K562 (cell line): ENCODE measurements around the gene AXIN2. TPM values are rescaled to one million over a fixed set of nuclear protein-coding genes. Genes with fewer than 3 reads are reported as not detected.

ENCODE experiments used
- ATAC-seq: fragments of 200-7000 bp; cut with Tn5 transposase; 3 replicates; pipeline ENCODE4 v1.9.1; 2020; ENCODE audit warnings: moderate library complexity
- BruUV-seq: library from RNA; stranded (reverse); fragments of 400-500 nt; replicated peaks from 2 replicates; lab custom pipeline; 2021; lab: Mats Ljungman, UMichigan
- CTCF ChIA-PET: fragments of 300-600 bp; formaldehyde crosslinking; extraction: SDS; loops from one replicate; lab custom pipeline; 2021; ENCODE audit warnings: low intra/inter-chr PET ratio; lab: Yijun Ruan, JAX
- POLR2A ChIA-PET: fragments of 300-600, 350-650 bp; sonication (Branson Sonifier 250); formaldehyde crosslinking; extraction: SDS; loops from one replicate; lab custom pipeline; 2021; ENCODE audit warnings: antibody characterized with exemption, inconsistent platforms; lab: Yijun Ruan, JAX
- DNase-seq, 4 experiments: peaks; one replicate each; pipeline versions ENCODE4 v3.0.0 to v3.0.0-alpha.2; 2011 to 2018; ENCODE audit warnings: low spot score in 3 of 4, mixed read lengths in 3 of 4; ENCODE audit errors: extremely low read depth in 1 of 4
- FAIRE-seq: peaks from 2 replicates; lab custom pipeline; 2011; peaks lifted over from hg19 to GRCh38; lab: Jason Lieb, UNC
- H2AFZ ChIP-seq: 2 replicates; pipeline ENCODE4 v1.6.0; 2011; ENCODE audit warnings: low read depth, low read length, control low read depth, inconsistent platforms
- H3K27ac ChIP-seq: fragments of 200-600 bp; 3 replicates; pipeline ENCODE4 v1.8.0; 2011; ENCODE audit warnings: low read depth, mild to moderate bottlenecking, control low read depth, inconsistent platforms, low read length, moderate library complexity, mixed read lengths; ENCODE audit errors: extremely low read depth
- H3K27me3 ChIP-seq, 2 experiments: fragments of 300-600 bp in 1 of 2; 2 replicates in 1 of 2; 3 replicates in 1 of 2; pipeline versions ENCODE4 v1.6.0 to v1.8.0; 2011; ENCODE audit warnings: inconsistent platforms in 2 of 2, low read length in 2 of 2, mild to moderate bottlenecking in 1 of 2, mixed read lengths in 1 of 2, moderate library complexity in 1 of 2; ENCODE audit not compliant: control insufficient read depth in 2 of 2, insufficient read depth in 2 of 2
- H3K36me3 ChIP-seq: fragments of 300-600 bp; 3 replicates; pipeline ENCODE4 v1.8.0; 2011; ENCODE audit warnings: mild to moderate bottlenecking, low read length, inconsistent platforms; ENCODE audit not compliant: control insufficient read depth, insufficient read depth
- H3K4me1 ChIP-seq, 2 experiments: fragments of 200-600 bp in 1 of 2; replicated peaks in 1 of 2; 2 replicates in 1 of 2; 3 replicates in 1 of 2; pipeline versions ENCODE4 v1.5.1 to v1.8.0; 2011; ENCODE audit warnings: inconsistent platforms in 2 of 2, low read length in 2 of 2, mild to moderate bottlenecking in 1 of 2, mixed read lengths in 1 of 2, moderate library complexity in 1 of 2; ENCODE audit not compliant: control insufficient read depth in 2 of 2, insufficient read depth in 2 of 2
- H3K4me2 ChIP-seq: 2 replicates; pipeline ENCODE4 v1.6.1; 2011; ENCODE audit warnings: low read length, control low read depth, inconsistent platforms, mixed read lengths; ENCODE audit not compliant: insufficient read depth
- H3K4me3 ChIP-seq: fragments of 200-600 bp; sonication (generic), shearing (Covaris generic); 2 replicates; pipeline ENCODE4 v1.5.1; 2016; ENCODE audit warnings: control low read depth, inconsistent platforms
- H3K79me2 ChIP-seq: fragments of 200-600 bp; 3 replicates; pipeline ENCODE4 v1.8.0; 2011; ENCODE audit warnings: low read length, inconsistent platforms; ENCODE audit not compliant: control insufficient read depth, insufficient read depth
- H3K9ac ChIP-seq, 2 experiments: 2 replicates each; pipeline versions ENCODE4 v1.6.0 to v1.6.1; 2011; ENCODE audit warnings: low read depth in 2 of 2, low read length in 2 of 2, control low read depth in 1 of 2, inconsistent platforms in 1 of 2, mild to moderate bottlenecking in 1 of 2, mixed read lengths in 1 of 2; ENCODE audit not compliant: insufficient read depth in 1 of 2
- H3K9me1 ChIP-seq: one replicate; pipeline ENCODE4 v1.6.0; 2011; ENCODE audit warnings: inconsistent platforms, mild to moderate bottlenecking, low read length, moderate library complexity; ENCODE audit not compliant: control insufficient read depth, insufficient read depth
- H3K9me3 ChIP-seq: replicated peaks from 2 replicates; pipeline ENCODE4 v1.5.1; 2011; ENCODE audit warnings: low read depth, low read length, inconsistent platforms; ENCODE audit not compliant: control insufficient read depth, insufficient read depth
- H4K20me1 ChIP-seq: replicated peaks from 2 replicates; pipeline ENCODE4 v1.6.1; 2011; ENCODE audit warnings: low read length, inconsistent platforms, mixed read lengths; ENCODE audit not compliant: control insufficient read depth, insufficient read depth
- BRF1 ChIP-seq: IDR thresholded peaks from 3 replicates; pipeline ENCODE4 v1.6.1; 2011; ENCODE audit warnings: borderline replicate concordance, mild to moderate bottlenecking; ENCODE audit not compliant: insufficient read length; ENCODE audit errors: extremely low read depth
- GMEB1 ChIP-seq: fragments of 250-450 bp; sonication (Bioruptor Pico); IDR thresholded peaks from 2 replicates; pipeline ENCODE4 v1.4.0; 2020; ENCODE audit warnings: mild to moderate bottlenecking
- HIVEP1 ChIP-seq: fragments of 250-450 bp; sonication (Bioruptor Pico); IDR thresholded peaks from 2 replicates; pipeline ENCODE4 v1.4.0; 2020; ENCODE audit warnings: mild to moderate bottlenecking
- ID3 ChIP-seq, 2 experiments: fragments of 250-450 bp in 1 of 2; fragments of 450-650 bp in 1 of 2; sonication (Bioruptor Pico) in 1 of 2; IDR thresholded peaks; 2 replicates each; pipeline versions ENCODE4 v1.6.1 to v1.8.0; 2016 to 2021; ENCODE audit warnings: mild to moderate bottlenecking in 2 of 2, moderate library complexity in 2 of 2, missing compliant biosample characterization in 1 of 2, missing genetic modification characterization in 1 of 2
- PHTF2 ChIP-seq: fragments of 250-450 bp; sonication (Bioruptor Pico); IDR thresholded peaks from 2 replicates; pipeline ENCODE4 v1.5.0; 2021; ENCODE audit warnings: mild to moderate bottlenecking
- RBM15 ChIP-seq: fragments of 200-400 bp; formaldehyde crosslinking; IDR thresholded peaks from 2 replicates; pipeline ENCODE4 v1.6.1; 2018; ENCODE audit warnings: mild to moderate bottlenecking, low read length, moderate library complexity; ENCODE audit not compliant: insufficient read depth
- RERE ChIP-seq: sonication (generic); formaldehyde crosslinking; IDR thresholded peaks from 2 replicates; pipeline ENCODE4 v1.8.0; 2023; ENCODE audit warnings: missing genetic modification reagents, mild to moderate bottlenecking, borderline replicate concordance
- RNF219 ChIP-seq: fragments of 250-450 bp; sonication (Bioruptor Pico); IDR thresholded peaks from 2 replicates; pipeline ENCODE4 v1.5.0; 2022; ENCODE audit warnings: mild to moderate bottlenecking
- SMAD3 ChIP-seq: fragments of 450-650 bp; formaldehyde crosslinking; conservative IDR thresholded peaks from 2 replicates; pipeline ENCODE4 v1.4.0; 2020; ENCODE audit warnings: mild to moderate bottlenecking
- SP1 ChIP-seq: sonication (generic); formaldehyde crosslinking; IDR thresholded peaks from 2 replicates; pipeline ENCODE4 v1.8.1; 2022; ENCODE audit warnings: mild to moderate bottlenecking, missing genetic modification reagents
- WGBS: fragments of 100-300 bp; shearing (Covaris generic); methylation state at CpG from one replicate; pipeline ENCODE4 v1.1.6; 2016; ENCODE audit warnings: low coverage, mixed read lengths; ENCODE audit not compliant: insufficient coverage; ENCODE audit errors: missing lambda C conversion rate; 5-methylcytosine and 5-hydroxymethylcytosine counted together
- in situ Hi-C: fragments of 300-500 bp; cut with MboI; formaldehyde crosslinking; loops from 4 replicates; pipeline ENCODE4 v1.15.0; 2018; ENCODE audit warnings: inconsistent platforms, mixed read lengths
- intact Hi-C: fragments of 100-400 bp; cut with micrococcal nuclease; formaldehyde crosslinking; loops from 2 replicates; pipeline ENCODE4 v1.14.2; 2022
- polyA plus RNA-seq, 8 experiments: library from polyadenylated mRNA; depleted of rRNA in 4 of 8; stranded (reverse) in 5 of 8; unstranded in 3 of 8; fragments of >200 nt; fragmentation: Nextera tagmentation in 2 of 8; fragmentation: Illumina TruSeq in 1 of 8; extraction: Ambion mirVana in 2 of 8; extraction: Trizol in 1 of 8; gene quantifications; 2 replicates each; pipeline versions ENCODE4 v1.2.1 to v1.2.3, GENCODE V29; 2011 to 2014; ENCODE audit warnings: inconsistent platforms in 1 of 8, missing spikeins in 1 of 8
- total RNA-seq, 7 experiments: library from RNA; depleted of rRNA in 6 of 7; stranded (reverse); fragments of >200 nt in 6 of 7; fragmentation: Illumina TruSeq in 2 of 7; extraction: Trizol in 2 of 7; gene quantifications; 2 replicates each; pipeline versions ENCODE4 v1.2.1 to v1.2.3, GENCODE V29; 2011 to 2021; ENCODE audit warnings: low replicate concordance in 1 of 7

The AXIN2 gene
- total and polyA plus RNA-seq, 9 of the 15 experiments (the other 6 are each of a cell fraction or from before 2014, with no cell fraction given) = 0.21 to 3.3 (median 1.2) TPM

GRCh38 chr17:65485388-65486299 lies 75.8 kb downstream of the AXIN2 start:
- no peak for ATAC-seq
- Histone ChIP-seq H4K20me1 (no peaks in the 10 kb centered on the region), H3K36me3 (no peaks in the 10 kb centered on the region), H3K9me3 (no peaks in the 10 kb centered on the region), H3K4me3 (no peak overlapping the region), H3K9ac (no peak overlapping the region), H3K79me2 (no peaks in the 10 kb centered on the region), H3K9me1 (no peaks in the 10 kb centered on the region), H2AFZ (no peak overlapping the region), H3K27ac (no peak overlapping the region), H3K4me2 (no peak overlapping the region), H3K27me3 (peaks cover 6 to 25% of the 10 kb centered on the region in 2 experiments; a peak in 3 of 5 replicates), H3K4me1 (no peaks in the 10 kb centered on the region)
- CTCF ChIA-PET = no interaction called here
- FAIRE-seq = no peak
- intact Hi-C loops (no loop called here), in situ Hi-C loops (no loop called here)
- POLR2A ChIA-PET = no interaction called here
- under 1% methylated on average over 9 of the region's 9 CpGs for WGBS
- DNase-seq = no peak
- no TSS peak for BruUV-seq
- no peak for TF ChIP-seq SP1
- TF ChIP-seq HIVEP1 (CRISPR knock-in tag) = no peak
- no peak for TF ChIP-seq PHTF2 (CRISPR knock-in tag)
- TF ChIP-seq GMEB1 (CRISPR knock-in tag) = no peak
- TF ChIP-seq ID3 (CRISPR knock-in tag; IDR thresholded peaks at IDR 0.05) = no peak
- no peak for TF ChIP-seq ID3 (tag; IDR thresholded peaks at IDR 0.05)
- no peak for TF ChIP-seq RBM15
- TF ChIP-seq SMAD3 (CRISPR knock-in tag) = no peak
- no peak for TF ChIP-seq RERE (CRISPR knock-in tag)
- TF ChIP-seq BRF1 = no peak
- TF ChIP-seq RNF219 (CRISPR knock-in tag) = no peak
